Natural killer cell (primary cell): ENCODE data around the gene NUDT9. TPM values are rescaled to one million over a fixed set of nuclear protein-coding genes. Genes with fewer than 3 reads are reported as not detected.

Experiments
- ATAC-seq, 3 donors: fragments of 150-1000 bp in 2 of 3; fragments of 200-7000 bp in 1 of 3; cut with Tn5 transposase; 1 replicate in 1 of 3; 2 replicates in 2 of 3; pipeline ENCODE4 v1.10.0; 2021; ENCODE audit warnings: mild to moderate bottlenecking in 2 of 3, moderate library complexity in 2 of 3
- DNase-seq, 2 donors: peaks; one replicate each; pipeline versions ENCODE4 v3.0.0 to v3.0.0-alpha.2; 2013 to 2021; ENCODE audit warnings: mixed read lengths in 1 of 2
- H3K27ac ChIP-seq: one replicate; pipeline ENCODE4 v1.5.1; 2013; ENCODE audit warnings: mild to moderate bottlenecking, low read length
- H3K27me3 ChIP-seq: one replicate; pipeline ENCODE4 v1.6.1; 2013; ENCODE audit warnings: low read length; ENCODE audit not compliant: control insufficient read depth, insufficient read depth
- H3K36me3 ChIP-seq: one replicate; pipeline ENCODE4 v1.6.1; 2013; ENCODE audit warnings: low read length; ENCODE audit not compliant: control insufficient read depth, insufficient read depth
- H3K4me1 ChIP-seq: one replicate; pipeline ENCODE4 v1.6.1; 2013; ENCODE audit warnings: low read length; ENCODE audit not compliant: control insufficient read depth, insufficient read depth
- H3K4me3 ChIP-seq: one replicate; pipeline ENCODE4 v1.5.1; 2013; ENCODE audit warnings: low read length
- H3K9me3 ChIP-seq: one replicate; pipeline ENCODE4 v1.6.1; 2013; ENCODE audit warnings: low read length; ENCODE audit not compliant: control insufficient read depth, insufficient read depth
- H3K27ac Mint-ChIP-seq, 2 donors: one replicate each; pipeline ENCODE4 v1.8.0; 2022; ENCODE audit warnings: mild to moderate bottlenecking in 2 of 2, mixed read lengths in 2 of 2, moderate library complexity in 1 of 2
- H3K27me3 Mint-ChIP-seq, 2 donors: one replicate each; pipeline ENCODE4 v1.8.0; 2022; ENCODE audit warnings: low read depth in 2 of 2, mixed read lengths in 2 of 2
- H3K36me3 Mint-ChIP-seq: one replicate; pipeline ENCODE4 v1.8.0; 2022; ENCODE audit warnings: mixed read lengths
- H3K4me1 Mint-ChIP-seq, 2 donors: one replicate each; pipeline ENCODE4 v1.8.0; 2022; ENCODE audit warnings: mixed read lengths in 2 of 2
- H3K4me3 Mint-ChIP-seq: one replicate; pipeline ENCODE4 v1.8.0; 2022; ENCODE audit warnings: mild to moderate bottlenecking, moderate library complexity, mixed read lengths
- H3K9me3 Mint-ChIP-seq, 2 donors: one replicate each; pipeline ENCODE4 v1.8.0; 2022; ENCODE audit warnings: mixed read lengths in 2 of 2
- WGBS: methylation state at CpG from one replicate; pipeline ENCODE4 v1.1.7; 2013; ENCODE audit warnings: missing lambda C conversion rate; ENCODE audit not compliant: insufficient coverage; 5-methylcytosine and 5-hydroxymethylcytosine counted together
- intact Hi-C: fragments of 100-400 bp; cut with micrococcal nuclease; formaldehyde crosslinking; loops from one replicate; pipeline ENCODE4 v1.14.2; 2022
- total RNA-seq, 4 donors: library from RNA; stranded (reverse); fragments of 120-200 nt in 1 of 4; gene quantifications; one replicate each; pipeline versions ENCODE4 v1.2.3 to v1.2.4, GENCODE V29; 2013 to 2022
- TF ChIP-seq, protein P1 (sequence below): fragments of 200-600 bp; IDR thresholded peaks from one replicate; pipeline ENCODE4 v1.8.0; 2022; ENCODE audit warnings: antibody characterized with exemption

Gene NUDT9
- total RNA-seq, 3 donors from 2014 or later (not counting 1 experiment from before 2014, with no cell fraction given): 7.3 to 9.6 (median 9.5) TPM

- no peaks in the 10 kb centered on the region for H3K9me3 Mint-ChIP-seq
- DNase-seq (no peak), ATAC-seq (no peak)
- intact Hi-C loops: no loop called here
- no peak overlapping the region for H3K4me3 Mint-ChIP-seq
- no peaks in the 10 kb centered on the region for H3K4me1 ChIP-seq
- no peaks in the 10 kb centered on the region for H3K27me3 Mint-ChIP-seq
- no peaks in the 10 kb centered on the region for H3K36me3 ChIP-seq
- H3K27me3 ChIP-seq: no peaks in the 10 kb centered on the region
- no peaks in the 10 kb centered on the region for H3K4me1 Mint-ChIP-seq
- no peak overlapping the region for H3K4me3 ChIP-seq
- TF ChIP-seq, protein P1, sequence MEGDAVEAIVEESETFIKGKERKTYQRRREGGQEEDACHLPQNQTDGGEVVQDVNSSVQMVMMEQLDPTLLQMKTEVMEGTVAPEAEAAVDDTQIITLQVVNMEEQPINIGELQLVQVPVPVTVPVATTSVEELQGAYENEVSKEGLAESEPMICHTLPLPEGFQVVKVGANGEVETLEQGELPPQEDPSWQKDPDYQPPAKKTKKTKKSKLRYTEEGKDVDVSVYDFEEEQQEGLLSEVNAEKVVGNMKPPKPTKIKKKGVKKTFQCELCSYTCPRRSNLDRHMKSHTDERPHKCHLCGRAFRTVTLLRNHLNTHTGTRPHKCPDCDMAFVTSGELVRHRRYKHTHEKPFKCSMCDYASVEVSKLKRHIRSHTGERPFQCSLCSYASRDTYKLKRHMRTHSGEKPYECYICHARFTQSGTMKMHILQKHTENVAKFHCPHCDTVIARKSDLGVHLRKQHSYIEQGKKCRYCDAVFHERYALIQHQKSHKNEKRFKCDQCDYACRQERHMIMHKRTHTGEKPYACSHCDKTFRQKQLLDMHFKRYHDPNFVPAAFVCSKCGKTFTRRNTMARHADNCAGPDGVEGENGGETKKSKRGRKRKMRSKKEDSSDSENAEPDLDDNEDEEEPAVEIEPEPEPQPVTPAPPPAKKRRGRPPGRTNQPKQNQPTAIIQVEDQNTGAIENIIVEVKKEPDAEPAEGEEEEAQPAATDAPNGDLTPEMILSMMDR: no peak
- H3K27ac ChIP-seq: no peak overlapping the region
- no peaks in the 10 kb centered on the region for H3K9me3 ChIP-seq
- WGBS: 73% methylated on average over 7 of the region's 7 CpGs
- no peak overlapping the region for H3K27ac Mint-ChIP-seq
- no peaks in the 10 kb centered on the region for H3K36me3 Mint-ChIP-seq
These were observed 77.2 kb downstream of the NUDT9 start for GRCh38 chr4:87499403-87500091.

DNA sequence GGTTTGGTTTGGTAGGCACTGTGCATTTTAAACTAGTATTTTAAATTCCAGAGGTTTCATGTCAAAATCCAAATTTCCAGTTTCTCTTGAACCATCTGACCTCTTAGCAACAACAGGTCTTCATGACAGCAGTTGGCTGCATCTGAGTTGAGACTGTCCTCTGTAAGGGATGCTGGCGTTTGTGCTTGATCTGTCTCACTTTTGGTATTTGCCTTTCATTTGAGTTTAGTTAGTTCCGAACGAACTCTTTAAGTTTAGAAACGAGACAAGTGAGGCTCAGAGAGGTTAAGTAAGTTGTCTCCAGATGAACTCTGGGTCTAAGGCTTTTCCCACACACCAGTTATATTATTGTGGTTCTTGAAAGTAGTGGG lies 77.7 kb downstream of the NUDT9 start:
- Mint-ChIP-seq H3K4me3 (no peak overlapping the region), H3K27me3 (no peaks in the 10 kb centered on the region), H3K4me1 (no peaks in the 10 kb centered on the region), H3K36me3 (no peaks in the 10 kb centered on the region), H3K9me3 (no peaks in the 10 kb centered on the region), H3K27ac (no peak overlapping the region)
- Histone ChIP-seq H3K27ac (no peak overlapping the region), H3K9me3 (no peaks in the 10 kb centered on the region), H3K36me3 (no peaks in the 10 kb centered on the region), H3K4me1 (no peaks in the 10 kb centered on the region), H3K27me3 (no peaks in the 10 kb centered on the region), H3K4me3 (no peak overlapping the region)
- intact Hi-C loops: no loop called here
- 59% methylated on average over 4 of the region's 4 CpGs for WGBS
- DNase-seq (no peak), ATAC-seq (no peak)
- TF ChIP-seq, protein P1: no peak

DNA sequence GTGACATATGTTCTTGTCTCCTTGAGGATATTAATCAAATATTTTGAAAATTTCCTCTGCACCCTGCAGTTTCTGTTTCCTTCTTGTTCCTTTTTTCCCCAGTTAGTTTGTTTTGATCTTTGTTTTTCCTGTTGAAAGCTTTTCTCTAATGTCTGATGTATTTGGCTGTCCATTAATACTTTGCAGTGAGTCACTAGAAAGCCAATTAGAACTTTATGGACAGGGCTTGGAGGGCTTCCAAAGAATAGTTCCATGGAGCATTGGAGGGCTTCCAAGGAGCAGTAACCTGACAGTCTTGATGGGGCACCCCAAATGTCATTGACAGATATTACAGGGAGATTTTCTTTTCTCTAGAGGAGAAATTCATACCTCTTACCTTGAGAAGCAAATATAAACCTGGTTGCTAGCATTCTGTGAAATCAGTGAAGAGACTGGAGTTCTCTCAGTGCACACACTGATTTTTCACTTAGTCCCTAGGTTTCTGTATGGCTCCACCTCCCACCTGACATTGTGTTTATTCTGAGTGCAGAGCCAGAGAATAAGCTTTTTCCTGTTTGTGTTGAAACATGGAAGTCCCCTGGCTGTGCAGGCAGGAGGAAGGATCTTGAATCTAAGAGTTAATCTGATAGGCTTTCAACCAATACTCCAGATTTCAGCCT lies 80.3 kb downstream of the NUDT9 start:
- intact Hi-C loops: no loop called here
- H3K27ac Mint-ChIP-seq: no peak overlapping the region
- TF ChIP-seq, protein P1: no peak
- H3K4me3 ChIP-seq: no peak overlapping the region
- H3K9me3 ChIP-seq: no peaks in the 10 kb centered on the region
- H3K4me3 Mint-ChIP-seq: no peak overlapping the region
- DNase-seq (no peak), ATAC-seq (no peak)
- H3K36me3 Mint-ChIP-seq: no peaks in the 10 kb centered on the region
- no peaks in the 10 kb centered on the region for H3K36me3 ChIP-seq
- H3K9me3 Mint-ChIP-seq: no peaks in the 10 kb centered on the region
- no peak overlapping the region for H3K27ac ChIP-seq
- no peaks in the 10 kb centered on the region for H3K4me1 ChIP-seq
- H3K27me3 Mint-ChIP-seq: no peaks in the 10 kb centered on the region
- H3K27me3 ChIP-seq: no peaks in the 10 kb centered on the region
- peaks cover 0 to 7% of the 10 kb centered on the region in 2 donors for H3K4me1 Mint-ChIP-seq
